GM19463 (cell line): ENCODE measurements around the gene TMEM132C.
"Not testable (repeated sequence)": the region's sequence is repeated elsewhere in the genome, so short reads cannot be mapped to it uniquely, and the experiment has no call there.

Experiments
- ATAC-seq: cut with Tn5 transposase; IDR thresholded peaks from one replicate; pipeline ENCODE4 v1.9.1; 2021; ENCODE audit warnings: mild to moderate bottlenecking, moderate library complexity; ENCODE audit not compliant: unreplicated experiment

TMEM132C gene

GRCh38 chr12:128603573-128604115 lies 336.7 kb downstream of the TMEM132C start:
- no peak for ATAC-seq

DNA sequence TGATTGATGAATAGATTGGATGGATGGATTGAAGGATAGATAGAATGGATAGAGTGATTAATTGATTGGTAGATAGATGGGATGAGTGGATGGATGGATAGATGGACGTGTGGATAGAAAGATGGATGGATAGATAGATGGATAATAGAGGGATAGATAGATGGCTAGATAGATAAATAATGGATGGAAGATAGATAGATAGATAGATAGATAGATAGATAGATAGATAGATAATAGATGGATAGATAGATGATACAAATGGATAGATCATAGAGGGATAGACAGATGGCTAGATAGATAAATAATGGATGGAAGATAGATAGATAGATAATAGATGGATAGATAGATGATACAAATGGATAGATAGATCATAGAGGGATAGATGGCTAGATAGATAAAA lies 337.2 kb downstream of the TMEM132C start:
- ATAC-seq = not testable (repeated sequence)

DNA sequence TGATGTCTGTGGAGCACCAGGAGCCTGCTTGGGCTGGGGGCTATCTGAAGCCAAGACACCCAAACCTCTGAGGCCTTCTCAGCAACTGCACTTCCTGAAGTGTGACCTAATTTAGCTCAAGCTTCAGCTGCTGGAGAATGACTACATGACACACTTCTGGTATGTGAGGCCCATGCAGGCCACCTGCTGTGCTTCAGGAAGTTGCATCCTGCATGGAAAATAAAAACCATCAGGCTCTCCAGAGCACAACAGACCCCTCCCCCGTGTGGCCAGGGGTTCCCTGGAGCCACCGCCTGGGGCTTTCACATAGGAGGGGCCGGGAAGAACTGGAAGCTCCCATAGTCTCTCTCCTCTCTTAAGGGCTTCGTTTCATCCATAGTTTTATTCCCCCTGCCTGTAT lies 339.1 kb downstream of the TMEM132C start:
- no peak for ATAC-seq

- ATAC-seq = no peak
Measured at GRCh38 chr12:128606538-128606937, 339.6 kb downstream of the TMEM132C start.

GRCh38 chr12:128606970-128607369 lies 340.0 kb downstream of the TMEM132C start:
- ATAC-seq = no peak

GRCh38 chr12:128607641-128608040 lies 340.7 kb downstream of the TMEM132C start:
- ATAC-seq = no peak

DNA sequence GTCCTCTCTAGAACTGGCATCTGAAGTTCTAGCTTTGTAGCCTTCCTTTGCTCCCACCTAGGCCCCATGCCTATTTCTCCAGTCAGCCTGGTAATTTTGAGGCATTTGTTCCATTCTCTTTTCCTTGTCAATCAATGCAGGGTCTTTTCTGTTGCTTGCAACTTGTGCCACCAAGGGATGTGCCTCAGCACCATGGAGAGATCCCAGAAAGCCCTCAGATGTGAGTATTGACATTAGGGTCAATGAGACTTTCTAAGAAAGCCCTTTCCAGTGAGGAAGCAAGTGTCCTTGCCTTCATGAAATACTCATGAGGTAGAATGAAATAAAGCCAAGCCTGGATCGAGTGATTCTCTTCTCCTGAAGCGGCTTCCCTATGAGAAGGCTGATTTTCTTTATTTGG lies 342.9 kb downstream of the TMEM132C start:
- ATAC-seq = no peak

DNA sequence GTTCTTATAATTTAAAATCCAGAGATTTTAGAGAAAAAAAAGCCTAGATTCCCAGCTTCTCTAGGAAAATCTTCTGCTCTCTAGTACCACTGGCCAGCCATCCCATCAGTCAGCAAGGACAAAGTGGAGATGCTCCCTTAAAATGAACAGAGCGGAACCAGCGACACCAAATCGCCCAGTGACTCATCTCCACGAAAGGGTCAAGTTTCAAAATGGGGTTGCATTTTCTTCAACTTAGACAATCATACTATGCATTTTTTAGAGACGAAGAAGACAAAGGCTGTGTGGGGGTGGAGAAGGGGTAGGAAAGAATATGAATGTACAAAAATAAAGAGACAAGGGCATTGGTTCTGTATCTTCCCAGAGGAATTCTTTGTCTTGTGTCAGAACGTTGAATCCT lies 344.8 kb downstream of the TMEM132C start:
- ATAC-seq = no peak

- no peak for ATAC-seq
Measured at GRCh38 chr12:128612150-128612850, 345.3 kb downstream of the TMEM132C start.

DNA sequence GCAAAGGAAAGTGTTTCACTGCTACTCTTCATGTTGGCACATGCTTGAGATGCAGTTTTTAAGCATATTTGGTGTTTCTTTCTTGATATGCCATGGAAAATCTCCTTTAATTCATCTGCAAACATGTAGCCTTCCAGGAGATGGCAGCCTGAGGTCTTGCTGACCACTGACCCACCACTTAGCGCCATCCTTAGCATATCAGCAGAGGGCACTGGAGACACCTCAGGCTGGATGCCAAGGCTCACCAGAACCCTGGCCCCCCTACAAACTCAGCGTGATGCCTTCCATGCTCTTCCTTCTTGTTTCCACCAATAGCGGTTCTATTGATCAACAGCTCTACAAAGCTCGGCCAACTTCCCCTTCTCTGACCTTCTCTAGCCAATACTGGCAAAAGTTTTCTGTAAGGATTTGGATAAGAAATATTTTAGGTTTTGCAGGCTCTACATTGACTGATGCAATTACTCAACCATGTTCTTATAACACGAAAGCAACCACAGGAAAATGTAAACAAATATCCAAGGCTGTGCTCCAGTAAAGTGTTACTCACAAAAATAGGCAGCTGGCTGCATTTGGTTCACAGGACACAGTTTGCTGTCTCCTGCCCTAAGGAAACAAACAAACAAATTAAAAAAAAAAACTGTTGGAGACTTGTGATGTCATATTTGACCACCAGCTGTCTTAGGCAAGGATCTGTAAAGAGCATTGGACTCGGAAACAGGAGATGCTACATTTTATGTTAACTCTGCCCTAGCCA lies 347.0 kb downstream of the TMEM132C start:
- no peak for ATAC-seq

DNA sequence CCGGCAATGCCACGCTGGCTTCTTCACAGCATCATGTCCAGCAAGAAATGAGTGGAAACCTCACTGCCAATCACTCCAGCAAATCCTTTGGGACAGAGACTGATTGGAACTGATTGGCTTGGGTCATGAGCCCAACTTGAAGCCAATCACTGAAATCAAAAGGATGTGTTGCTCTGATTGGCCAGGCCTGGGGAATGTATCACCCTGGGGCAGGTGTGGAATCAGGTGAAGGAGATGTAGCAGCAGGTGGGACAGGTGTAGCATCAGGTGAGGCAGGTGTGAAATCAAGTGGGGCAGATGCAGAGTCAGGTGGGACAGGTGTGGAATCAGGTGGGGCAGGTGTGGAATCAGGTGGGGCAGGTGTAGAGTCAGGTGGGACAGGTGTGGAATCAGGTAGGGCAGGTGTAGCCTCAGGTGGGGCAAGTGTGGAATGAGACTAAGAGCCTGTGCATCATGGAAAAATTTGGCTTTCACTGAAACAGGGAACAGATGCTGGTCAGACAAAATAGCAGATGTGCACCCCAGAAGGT lies 350.4 kb downstream of the TMEM132C start:
- no peak for ATAC-seq

DNA sequence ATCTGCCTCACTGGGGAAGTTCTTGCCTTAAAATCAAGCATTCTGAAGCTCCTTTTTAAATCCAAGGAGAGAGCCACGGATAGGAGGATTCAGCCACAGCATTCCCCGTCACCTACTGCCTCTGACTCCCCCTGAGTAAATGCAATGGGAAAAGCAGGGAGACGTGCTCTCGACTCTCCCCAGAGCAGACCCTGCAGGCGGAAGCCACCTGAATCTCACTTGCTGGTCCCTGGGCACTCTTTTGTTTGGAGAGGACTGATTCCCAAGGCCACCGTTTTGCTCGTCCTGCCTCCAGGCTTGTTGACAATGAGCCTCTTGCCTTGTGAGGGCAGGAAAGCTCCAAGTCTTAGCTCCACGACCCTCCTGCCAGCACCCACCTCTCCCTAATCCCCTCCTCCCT lies 352.3 kb downstream of the TMEM132C start:
- ATAC-seq = no peak

GRCh38 chr12:128621304-128621703 lies 354.3 kb downstream of the TMEM132C start:
- ATAC-seq = no peak

DNA sequence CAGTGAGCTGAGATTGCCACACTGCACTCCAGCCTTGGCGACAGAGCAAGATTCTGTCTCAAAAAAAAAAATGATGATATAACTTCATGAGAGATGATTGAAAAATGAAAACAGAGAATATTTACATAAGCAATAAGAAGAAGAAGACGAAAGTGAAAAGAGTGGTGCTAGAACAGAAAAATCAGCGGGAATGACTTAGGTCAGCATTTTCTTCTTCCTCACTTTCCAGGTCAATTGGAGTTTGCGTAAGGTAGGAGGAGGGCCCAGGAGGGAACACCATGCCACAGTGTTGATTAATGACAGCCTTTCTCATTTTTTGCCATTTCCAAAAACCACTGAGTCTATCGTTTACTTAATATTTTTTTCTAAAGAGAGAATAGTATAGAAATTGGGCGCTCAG lies 356.8 kb downstream of the TMEM132C start:
- ATAC-seq = no peak

- ATAC-seq = no peak
Measured at GRCh38 chr12:128626808-128627320, 359.9 kb downstream of the TMEM132C start.

- no peak for ATAC-seq
Measured at GRCh38 chr12:128627659-128628058, 360.7 kb downstream of the TMEM132C start.

- ATAC-seq = no peak
Measured at GRCh38 chr12:128629979-128630378, 363.0 kb downstream of the TMEM132C start.

- peak; percentile 94 for ATAC-seq
Measured at GRCh38 chr12:128637642-128638606, 371.0 kb downstream of the TMEM132C start.

DNA sequence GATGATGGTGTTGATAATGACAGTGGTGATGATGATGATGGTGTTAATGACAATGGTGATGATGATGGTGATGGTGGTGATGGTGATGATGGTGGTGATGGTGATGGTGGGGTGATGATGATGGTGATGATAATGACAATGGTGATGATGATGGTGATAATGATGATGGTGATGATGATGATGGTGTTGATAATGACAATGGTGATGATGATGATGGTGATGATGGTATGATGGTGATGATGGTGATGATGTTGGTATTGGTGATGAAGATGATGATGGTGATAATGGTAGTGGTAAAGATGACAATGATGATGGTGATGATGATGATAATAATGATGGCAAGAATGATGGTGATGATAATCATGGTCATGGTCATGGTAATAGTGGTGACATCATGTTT lies 372.1 kb downstream of the TMEM132C start:
- no peak for ATAC-seq

DNA sequence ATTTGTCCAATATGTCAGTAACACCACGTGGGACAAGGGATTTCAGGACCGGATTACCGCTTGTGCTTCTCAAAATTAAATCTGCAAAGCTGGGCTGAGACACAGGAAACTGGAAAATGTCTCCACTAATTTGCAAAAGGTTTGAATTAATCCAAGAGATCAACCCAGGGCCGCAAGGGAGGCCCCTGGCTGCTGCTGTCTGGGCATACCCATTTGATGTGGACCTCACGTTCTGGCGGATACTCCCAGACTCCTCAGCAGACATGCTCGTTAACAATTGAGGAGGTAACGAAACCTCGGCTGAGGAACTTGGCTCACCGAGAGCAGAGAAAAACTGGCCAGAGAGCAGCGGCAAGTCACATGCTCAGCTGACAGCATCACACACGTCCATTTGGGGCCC lies 376.2 kb downstream of the TMEM132C start:
- no peak for ATAC-seq
